SK-N-SH treated with all-trans-retinoic acid at 6 μM for 48 hours (cell line): Measurements from ENCODE around the gene ATP1A2.

Source experiments
- ATAC-seq: fragments of 200-7000 bp; cut with Tn5 transposase; 3 replicates; pipeline ENCODE4 v1.9.1; 2020; ENCODE audit warnings: mild to moderate bottlenecking, moderate library complexity
- ARNTL ChIP-seq: fragments of 450-650 bp; formaldehyde crosslinking; IDR thresholded peaks from 2 replicates; pipeline ENCODE4 v1.5.0; 2020; ENCODE audit warnings: low read depth, mild to moderate bottlenecking, moderate library complexity, borderline replicate concordance
- BACH2 ChIP-seq: fragments of 250-450 bp; sonication (Bioruptor Pico); IDR thresholded peaks from 2 replicates; pipeline ENCODE4 v1.9.0; 2021; ENCODE audit warnings: mild to moderate bottlenecking, borderline replicate concordance
- CSDC2 ChIP-seq: fragments of 250-450 bp; sonication (Bioruptor Pico); IDR thresholded peaks from 2 replicates; pipeline ENCODE4 v1.5.0; 2020; ENCODE audit warnings: mild to moderate bottlenecking, moderate library complexity
- ESRRG ChIP-seq: fragments of 250-450 bp; sonication (Bioruptor Pico); IDR thresholded peaks from 2 replicates; pipeline ENCODE4 v1.6.1; 2021; ENCODE audit warnings: mild to moderate bottlenecking
- GLIS3 ChIP-seq: fragments of 250-450 bp; sonication (Bioruptor Pico); IDR thresholded peaks from 2 replicates; pipeline ENCODE4 v1.5.0; 2020; ENCODE audit warnings: mild to moderate bottlenecking, moderate library complexity
- ISL1 ChIP-seq: fragments of 250-450 bp; sonication (Bioruptor Pico); IDR thresholded peaks from 2 replicates; pipeline ENCODE4 v2.1.2; 2022; ENCODE audit warnings: mild to moderate bottlenecking, moderate library complexity
- OSR1 ChIP-seq: fragments of 250-450 bp; sonication (Bioruptor Pico); IDR thresholded peaks from 2 replicates; pipeline ENCODE4 v1.8.0; 2022; ENCODE audit warnings: moderate library complexity, mild to moderate bottlenecking, inconsistent platforms
- PPARA ChIP-seq: fragments of 250-450 bp; sonication (Bioruptor Pico); IDR thresholded peaks from 2 replicates; pipeline ENCODE4 v1.5.0; 2020; ENCODE audit warnings: mild to moderate bottlenecking, borderline replicate concordance
- RARB ChIP-seq: fragments of 250-450 bp; sonication (Bioruptor Pico); IDR thresholded peaks from 2 replicates; pipeline ENCODE4 v1.8.0; 2021; ENCODE audit warnings: mild to moderate bottlenecking, moderate library complexity
- SNAI2 ChIP-seq: fragments of 250-450 bp; sonication (Bioruptor Pico); IDR thresholded peaks from 2 replicates; pipeline ENCODE4 v1.5.0; 2020; ENCODE audit warnings: mild to moderate bottlenecking, moderate library complexity
- TCF4 ChIP-seq: fragments of 250-450 bp; sonication (Bioruptor Pico); IDR thresholded peaks from 2 replicates; pipeline ENCODE4 v1.8.0; 2021; ENCODE audit warnings: mild to moderate bottlenecking, moderate library complexity, borderline replicate concordance
- ZC3H10 ChIP-seq: fragments of 250-450 bp; sonication (Bioruptor Pico); IDR thresholded peaks from 2 replicates; pipeline ENCODE4 v1.5.1; 2021; ENCODE audit warnings: mild to moderate bottlenecking, moderate library complexity
- ZFP3 ChIP-seq: fragments of 250-450 bp; sonication (Bioruptor Pico); IDR thresholded peaks from 2 replicates; pipeline ENCODE4 v1.5.0; 2020; ENCODE audit warnings: mild to moderate bottlenecking, moderate library complexity
- ZFP30 ChIP-seq: fragments of 450-650 bp; formaldehyde crosslinking; IDR thresholded peaks from 2 replicates; pipeline ENCODE4 v1.5.0; 2022; ENCODE audit warnings: mild to moderate bottlenecking, moderate library complexity
- ZNF565 ChIP-seq: fragments of 450-650 bp; formaldehyde crosslinking; conservative IDR thresholded peaks from 2 replicates; pipeline ENCODE4 v1.5.0; 2020; ENCODE audit warnings: low read depth, mild to moderate bottlenecking, moderate library complexity
- ZNF70 ChIP-seq: fragments of 450-650 bp; formaldehyde crosslinking; IDR thresholded peaks from 2 replicates; pipeline ENCODE4 v1.5.0; 2020; ENCODE audit warnings: mild to moderate bottlenecking, moderate library complexity
- ZNF8 ChIP-seq: fragments of 450-650 bp; formaldehyde crosslinking; IDR thresholded peaks from 2 replicates; pipeline ENCODE4 v1.5.0; 2020; ENCODE audit warnings: mild to moderate bottlenecking, moderate library complexity
- TF ChIP-seq, protein P1 (sequence below): fragments of 250-450 bp; sonication (Bioruptor Pico); IDR thresholded peaks from 2 replicates; pipeline ENCODE4 v1.5.0; 2020; ENCODE audit warnings: mild to moderate bottlenecking, moderate library complexity
- TF ChIP-seq, protein P2 (sequence below): fragments of 250-450 bp; sonication (Bioruptor Pico); IDR thresholded peaks from 2 replicates; pipeline ENCODE4 v1.8.0; 2021; ENCODE audit warnings: low read depth, mild to moderate bottlenecking, moderate library complexity, borderline replicate concordance

ATP1A2 gene

DNA sequence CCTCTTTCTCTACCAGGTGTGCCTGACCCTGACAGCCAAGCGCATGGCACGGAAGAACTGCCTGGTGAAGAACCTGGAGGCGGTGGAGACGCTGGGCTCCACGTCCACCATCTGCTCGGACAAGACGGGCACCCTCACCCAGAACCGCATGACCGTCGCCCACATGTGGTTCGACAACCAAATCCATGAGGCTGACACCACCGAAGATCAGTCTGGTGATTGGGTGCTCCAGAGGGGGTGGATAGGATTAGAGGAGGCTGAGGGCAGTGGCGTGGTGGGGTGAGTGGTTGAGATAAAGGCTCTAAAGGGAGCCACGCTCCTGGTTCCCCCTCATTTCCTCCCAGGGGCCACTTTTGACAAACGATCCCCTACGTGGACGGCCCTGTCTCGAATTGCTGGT lies 13.1 kb downstream of the ATP1A2 start:
- no peak for TF ChIP-seq PPARA (CRISPR knock-in tag)
- no peak for TF ChIP-seq SNAI2
- TF ChIP-seq, protein P1, sequence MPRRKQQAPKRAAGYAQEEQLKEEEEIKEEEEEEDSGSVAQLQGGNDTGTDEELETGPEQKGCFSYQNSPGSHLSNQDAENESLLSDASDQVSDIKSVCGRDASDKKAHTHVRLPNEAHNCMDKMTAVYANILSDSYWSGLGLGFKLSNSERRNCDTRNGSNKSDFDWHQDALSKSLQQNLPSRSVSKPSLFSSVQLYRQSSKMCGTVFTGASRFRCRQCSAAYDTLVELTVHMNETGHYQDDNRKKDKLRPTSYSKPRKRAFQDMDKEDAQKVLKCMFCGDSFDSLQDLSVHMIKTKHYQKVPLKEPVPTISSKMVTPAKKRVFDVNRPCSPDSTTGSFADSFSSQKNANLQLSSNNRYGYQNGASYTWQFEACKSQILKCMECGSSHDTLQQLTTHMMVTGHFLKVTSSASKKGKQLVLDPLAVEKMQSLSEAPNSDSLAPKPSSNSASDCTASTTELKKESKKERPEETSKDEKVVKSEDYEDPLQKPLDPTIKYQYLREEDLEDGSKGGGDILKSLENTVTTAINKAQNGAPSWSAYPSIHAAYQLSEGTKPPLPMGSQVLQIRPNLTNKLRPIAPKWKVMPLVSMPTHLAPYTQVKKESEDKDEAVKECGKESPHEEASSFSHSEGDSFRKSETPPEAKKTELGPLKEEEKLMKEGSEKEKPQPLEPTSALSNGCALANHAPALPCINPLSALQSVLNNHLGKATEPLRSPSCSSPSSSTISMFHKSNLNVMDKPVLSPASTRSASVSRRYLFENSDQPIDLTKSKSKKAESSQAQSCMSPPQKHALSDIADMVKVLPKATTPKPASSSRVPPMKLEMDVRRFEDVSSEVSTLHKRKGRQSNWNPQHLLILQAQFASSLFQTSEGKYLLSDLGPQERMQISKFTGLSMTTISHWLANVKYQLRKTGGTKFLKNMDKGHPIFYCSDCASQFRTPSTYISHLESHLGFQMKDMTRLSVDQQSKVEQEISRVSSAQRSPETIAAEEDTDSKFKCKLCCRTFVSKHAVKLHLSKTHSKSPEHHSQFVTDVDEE (CRISPR knock-in tag): no peak
- no peak for TF ChIP-seq OSR1 (CRISPR knock-in tag)
- no peak for TF ChIP-seq ZFP30 (CRISPR knock-in tag)
- TF ChIP-seq TCF4 (CRISPR knock-in tag): no peak
- no peak for TF ChIP-seq ARNTL
- TF ChIP-seq ESRRG (CRISPR knock-in tag): no peak
- TF ChIP-seq RARB (CRISPR knock-in tag): no peak
- no peak for TF ChIP-seq ZC3H10
- no peak for TF ChIP-seq CSDC2 (CRISPR knock-in tag)
- TF ChIP-seq, all 23 proteins: peak for 0

DNA sequence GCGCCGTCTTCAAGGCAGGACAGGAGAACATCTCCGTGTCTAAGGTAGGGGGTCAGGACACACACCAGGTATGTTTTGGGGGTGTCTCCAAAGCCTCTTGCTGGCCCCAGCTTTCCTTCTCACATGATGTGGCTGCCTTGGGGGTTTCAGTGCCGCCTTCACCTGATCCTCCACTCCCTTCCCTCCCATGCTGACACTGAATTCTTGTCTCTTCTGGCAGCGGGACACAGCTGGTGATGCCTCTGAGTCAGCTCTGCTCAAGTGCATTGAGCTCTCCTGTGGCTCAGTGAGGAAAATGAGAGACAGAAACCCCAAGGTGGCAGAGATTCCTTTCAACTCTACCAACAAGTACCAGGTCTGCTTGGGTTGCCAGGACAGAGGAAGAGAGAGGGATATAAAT lies 13.5 kb downstream of the ATP1A2 start:
- TF ChIP-seq, protein P2, sequence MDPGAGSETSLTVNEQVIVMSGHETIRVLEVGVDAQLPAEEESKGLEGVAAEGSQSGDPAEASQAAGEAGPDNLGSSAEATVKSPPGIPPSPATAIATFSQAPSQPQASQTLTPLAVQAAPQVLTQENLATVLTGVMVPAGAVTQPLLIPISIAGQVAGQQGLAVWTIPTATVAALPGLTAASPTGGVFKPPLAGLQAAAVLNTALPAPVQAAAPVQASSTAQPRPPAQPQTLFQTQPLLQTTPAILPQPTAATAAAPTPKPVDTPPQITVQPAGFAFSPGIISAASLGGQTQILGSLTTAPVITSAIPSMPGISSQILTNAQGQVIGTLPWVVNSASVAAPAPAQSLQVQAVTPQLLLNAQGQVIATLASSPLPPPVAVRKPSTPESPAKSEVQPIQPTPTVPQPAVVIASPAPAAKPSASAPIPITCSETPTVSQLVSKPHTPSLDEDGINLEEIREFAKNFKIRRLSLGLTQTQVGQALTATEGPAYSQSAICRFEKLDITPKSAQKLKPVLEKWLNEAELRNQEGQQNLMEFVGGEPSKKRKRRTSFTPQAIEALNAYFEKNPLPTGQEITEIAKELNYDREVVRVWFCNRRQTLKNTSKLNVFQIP (CRISPR knock-in tag): no peak
- no peak for TF ChIP-seq TCF4 (CRISPR knock-in tag)
- TF ChIP-seq SNAI2: no peak
- TF ChIP-seq ZFP3 (CRISPR knock-in tag): no peak
- TF ChIP-seq, all 23 proteins: peak for 0
- no peak for ATAC-seq

More for the DNA sequence above, 13.1 kb downstream of the ATP1A2 start:
- ATAC-seq: no peak

DNA sequence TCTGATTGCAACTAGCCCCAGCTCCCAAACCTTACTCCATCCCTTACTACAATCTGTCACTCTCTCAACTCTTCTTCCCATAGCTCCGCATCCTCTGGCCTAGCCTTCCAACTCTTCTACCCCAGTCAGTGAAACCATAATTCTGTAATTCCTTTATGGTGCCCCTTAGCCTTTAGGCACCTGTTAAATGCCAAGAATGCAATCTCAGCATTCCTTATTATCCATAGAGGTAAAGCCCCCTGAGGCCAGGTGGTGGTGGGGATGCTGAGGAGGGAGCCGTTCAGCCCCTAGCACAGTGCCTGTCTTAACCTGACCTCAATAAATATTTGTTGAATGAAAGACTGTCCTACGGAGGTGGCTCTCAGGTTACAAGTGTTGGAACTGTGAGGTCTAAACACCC lies 14.0 kb downstream of the ATP1A2 start:
- TF ChIP-seq, protein P2 (CRISPR knock-in tag): no peak
- no peak for TF ChIP-seq GLIS3 (CRISPR knock-in tag)
- no peak for TF ChIP-seq ZFP3 (CRISPR knock-in tag)
- TF ChIP-seq ZFP30 (CRISPR knock-in tag): no peak
- TF ChIP-seq ZNF70 (CRISPR knock-in tag): no peak
- no peak for TF ChIP-seq ZC3H10
- TF ChIP-seq ISL1 (CRISPR knock-in tag): no peak
- TF ChIP-seq BACH2: no peak
- no peak for ATAC-seq

DNA sequence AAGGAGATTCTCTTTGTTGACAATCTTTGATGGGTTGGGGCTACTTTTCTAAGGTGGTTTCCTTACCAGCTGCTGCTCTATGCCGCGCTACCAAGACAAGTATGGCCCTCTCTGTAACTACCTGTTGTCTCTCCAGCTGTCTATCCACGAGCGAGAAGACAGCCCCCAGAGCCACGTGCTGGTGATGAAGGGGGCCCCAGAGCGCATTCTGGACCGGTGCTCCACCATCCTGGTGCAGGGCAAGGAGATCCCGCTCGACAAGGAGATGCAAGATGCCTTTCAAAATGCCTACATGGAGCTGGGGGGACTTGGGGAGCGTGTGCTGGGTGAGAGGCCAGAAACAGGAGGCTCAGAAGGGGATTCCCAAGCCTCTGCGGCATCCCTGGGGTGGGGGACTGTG lies 14.4 kb downstream of the ATP1A2 start:
- ATAC-seq: no peak
- TF ChIP-seq ZFP30 (CRISPR knock-in tag): no peak

DNA sequence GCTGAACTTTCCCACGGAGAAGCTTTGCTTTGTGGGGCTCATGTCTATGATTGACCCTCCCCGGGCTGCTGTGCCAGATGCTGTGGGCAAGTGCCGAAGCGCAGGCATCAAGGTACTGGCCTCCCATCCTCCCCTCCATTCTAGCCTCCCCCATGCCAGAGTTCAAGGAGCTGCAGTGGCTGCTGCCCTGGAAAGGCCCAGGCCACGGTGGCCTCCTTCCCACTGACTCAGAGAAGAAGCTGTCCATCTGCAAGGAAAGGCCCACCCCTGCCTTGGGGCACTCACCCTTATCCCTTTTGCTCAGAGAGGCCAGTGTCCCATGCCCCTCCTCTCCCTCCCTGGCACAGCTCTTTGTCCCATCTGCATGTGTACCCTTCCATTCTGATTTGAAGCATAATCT lies 14.9 kb downstream of the ATP1A2 start:
- no peak for TF ChIP-seq ZNF8
- TF ChIP-seq BACH2: no peak
- TF ChIP-seq, protein P1 (CRISPR knock-in tag): no peak
- TF ChIP-seq RARB (CRISPR knock-in tag): no peak
- no peak for TF ChIP-seq ZNF565
- ATAC-seq: no peak
